HL-60 (cell line): ENCODE results near the gene INPP5K.

Experiments
- DNase-seq, 2 experiments: peaks; one replicate each; pipeline ENCODE4 v3.0.0-alpha.2; 2010 to 2020; ENCODE audit warnings: low read depth in 1 of 2, low spot score in 1 of 2
- H3K27ac ChIP-seq: fragments of 250-450 bp; sonication (Bioruptor Pico); replicated peaks from 2 replicates; pipeline ENCODE4 v1.5.1; 2020; ENCODE audit warnings: mild to moderate bottlenecking, moderate library complexity
- H3K27me3 ChIP-seq: fragments of 250-450 bp; sonication (Bioruptor Pico); 2 replicates; pipeline ENCODE4 v1.5.1; 2021; ENCODE audit warnings: mild to moderate bottlenecking, moderate library complexity; ENCODE audit not compliant: insufficient read depth, poor library complexity, severe bottlenecking
- H3K4me3 ChIP-seq: replicated peaks from 2 replicates; pipeline ENCODE4 v1.5.1; 2011; ENCODE audit warnings: mild to moderate bottlenecking, control low read depth, low read length; ENCODE audit not compliant: insufficient read depth
- GABPA ChIP-seq: IDR thresholded peaks from 2 replicates; pipeline ENCODE4 v1.6.1; 2012; ENCODE audit warnings: low read depth
- POLR2AphosphoS5 ChIP-seq: IDR thresholded peaks from 2 replicates; pipeline ENCODE4 v1.6.1; 2012; ENCODE audit warnings: low read depth
- SPI1 ChIP-seq: IDR thresholded peaks from 2 replicates; pipeline ENCODE4 v1.6.1; 2012; ENCODE audit warnings: low read depth, mild to moderate bottlenecking, borderline replicate concordance
- TF ChIP-seq, protein P1 (sequence below): IDR thresholded peaks from 2 replicates; pipeline ENCODE4 v1.6.1; 2012; ENCODE audit warnings: low read depth; ENCODE audit not compliant: insufficient replicate concordance
- TF ChIP-seq, protein P2 (sequence below): IDR thresholded peaks from one replicate; pipeline ENCODE4 v1.5.1; 2011; ENCODE audit warnings: low read length, control low read depth, inconsistent platforms; ENCODE audit not compliant: insufficient read depth

The INPP5K gene

DNA sequence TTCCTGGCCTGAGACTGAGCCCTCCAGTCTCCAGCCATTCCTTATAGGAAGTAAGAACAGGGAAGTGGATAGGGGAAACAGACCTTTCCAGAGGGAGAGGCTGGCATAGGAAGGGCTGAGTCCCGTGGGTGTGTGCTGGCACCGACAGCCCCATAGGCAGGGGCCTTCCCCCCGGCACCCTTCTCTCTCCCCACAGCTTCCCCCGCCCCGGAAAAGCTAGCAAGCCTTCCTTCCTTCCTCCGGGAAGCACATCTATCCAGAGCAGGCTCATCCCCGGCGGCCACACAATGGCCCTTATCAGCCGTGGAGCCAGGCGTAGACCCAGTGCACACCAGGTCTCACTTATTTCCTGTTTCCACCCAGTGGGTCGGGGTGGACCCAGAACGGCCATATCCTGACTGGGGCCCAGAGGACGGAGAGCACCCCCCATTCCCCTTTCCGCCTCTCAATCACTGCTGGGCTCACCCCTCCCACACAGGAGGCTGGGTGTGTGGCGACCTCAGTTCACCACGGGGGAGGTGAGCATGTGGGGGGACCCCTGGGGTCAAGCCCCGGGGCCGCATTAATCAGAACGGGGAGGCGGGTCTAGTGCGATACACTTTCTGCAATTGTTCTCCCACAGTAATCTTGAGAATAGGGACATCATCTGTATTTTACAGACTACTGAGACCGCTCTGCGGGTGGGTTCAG, 23.0 kb downstream of the INPP5K start:
- no peak for DNase-seq
- H3K4me3 ChIP-seq = no peak overlapping the region
- no peak overlapping the region for H3K27ac ChIP-seq
- no peaks in the 10 kb centered on the region for H3K27me3 ChIP-seq
- TF ChIP-seq, protein P1, sequence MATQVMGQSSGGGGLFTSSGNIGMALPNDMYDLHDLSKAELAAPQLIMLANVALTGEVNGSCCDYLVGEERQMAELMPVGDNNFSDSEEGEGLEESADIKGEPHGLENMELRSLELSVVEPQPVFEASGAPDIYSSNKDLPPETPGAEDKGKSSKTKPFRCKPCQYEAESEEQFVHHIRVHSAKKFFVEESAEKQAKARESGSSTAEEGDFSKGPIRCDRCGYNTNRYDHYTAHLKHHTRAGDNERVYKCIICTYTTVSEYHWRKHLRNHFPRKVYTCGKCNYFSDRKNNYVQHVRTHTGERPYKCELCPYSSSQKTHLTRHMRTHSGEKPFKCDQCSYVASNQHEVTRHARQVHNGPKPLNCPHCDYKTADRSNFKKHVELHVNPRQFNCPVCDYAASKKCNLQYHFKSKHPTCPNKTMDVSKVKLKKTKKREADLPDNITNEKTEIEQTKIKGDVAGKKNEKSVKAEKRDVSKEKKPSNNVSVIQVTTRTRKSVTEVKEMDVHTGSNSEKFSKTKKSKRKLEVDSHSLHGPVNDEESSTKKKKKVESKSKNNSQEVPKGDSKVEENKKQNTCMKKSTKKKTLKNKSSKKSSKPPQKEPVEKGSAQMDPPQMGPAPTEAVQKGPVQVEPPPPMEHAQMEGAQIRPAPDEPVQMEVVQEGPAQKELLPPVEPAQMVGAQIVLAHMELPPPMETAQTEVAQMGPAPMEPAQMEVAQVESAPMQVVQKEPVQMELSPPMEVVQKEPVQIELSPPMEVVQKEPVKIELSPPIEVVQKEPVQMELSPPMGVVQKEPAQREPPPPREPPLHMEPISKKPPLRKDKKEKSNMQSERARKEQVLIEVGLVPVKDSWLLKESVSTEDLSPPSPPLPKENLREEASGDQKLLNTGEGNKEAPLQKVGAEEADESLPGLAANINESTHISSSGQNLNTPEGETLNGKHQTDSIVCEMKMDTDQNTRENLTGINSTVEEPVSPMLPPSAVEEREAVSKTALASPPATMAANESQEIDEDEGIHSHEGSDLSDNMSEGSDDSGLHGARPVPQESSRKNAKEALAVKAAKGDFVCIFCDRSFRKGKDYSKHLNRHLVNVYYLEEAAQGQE = no peak
- TF ChIP-seq GABPA = no peak
- TF ChIP-seq, protein P2, sequence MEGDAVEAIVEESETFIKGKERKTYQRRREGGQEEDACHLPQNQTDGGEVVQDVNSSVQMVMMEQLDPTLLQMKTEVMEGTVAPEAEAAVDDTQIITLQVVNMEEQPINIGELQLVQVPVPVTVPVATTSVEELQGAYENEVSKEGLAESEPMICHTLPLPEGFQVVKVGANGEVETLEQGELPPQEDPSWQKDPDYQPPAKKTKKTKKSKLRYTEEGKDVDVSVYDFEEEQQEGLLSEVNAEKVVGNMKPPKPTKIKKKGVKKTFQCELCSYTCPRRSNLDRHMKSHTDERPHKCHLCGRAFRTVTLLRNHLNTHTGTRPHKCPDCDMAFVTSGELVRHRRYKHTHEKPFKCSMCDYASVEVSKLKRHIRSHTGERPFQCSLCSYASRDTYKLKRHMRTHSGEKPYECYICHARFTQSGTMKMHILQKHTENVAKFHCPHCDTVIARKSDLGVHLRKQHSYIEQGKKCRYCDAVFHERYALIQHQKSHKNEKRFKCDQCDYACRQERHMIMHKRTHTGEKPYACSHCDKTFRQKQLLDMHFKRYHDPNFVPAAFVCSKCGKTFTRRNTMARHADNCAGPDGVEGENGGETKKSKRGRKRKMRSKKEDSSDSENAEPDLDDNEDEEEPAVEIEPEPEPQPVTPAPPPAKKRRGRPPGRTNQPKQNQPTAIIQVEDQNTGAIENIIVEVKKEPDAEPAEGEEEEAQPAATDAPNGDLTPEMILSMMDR = no peak
- TF ChIP-seq SPI1 = no peak
- no peak for TF ChIP-seq POLR2AphosphoS5

DNA sequence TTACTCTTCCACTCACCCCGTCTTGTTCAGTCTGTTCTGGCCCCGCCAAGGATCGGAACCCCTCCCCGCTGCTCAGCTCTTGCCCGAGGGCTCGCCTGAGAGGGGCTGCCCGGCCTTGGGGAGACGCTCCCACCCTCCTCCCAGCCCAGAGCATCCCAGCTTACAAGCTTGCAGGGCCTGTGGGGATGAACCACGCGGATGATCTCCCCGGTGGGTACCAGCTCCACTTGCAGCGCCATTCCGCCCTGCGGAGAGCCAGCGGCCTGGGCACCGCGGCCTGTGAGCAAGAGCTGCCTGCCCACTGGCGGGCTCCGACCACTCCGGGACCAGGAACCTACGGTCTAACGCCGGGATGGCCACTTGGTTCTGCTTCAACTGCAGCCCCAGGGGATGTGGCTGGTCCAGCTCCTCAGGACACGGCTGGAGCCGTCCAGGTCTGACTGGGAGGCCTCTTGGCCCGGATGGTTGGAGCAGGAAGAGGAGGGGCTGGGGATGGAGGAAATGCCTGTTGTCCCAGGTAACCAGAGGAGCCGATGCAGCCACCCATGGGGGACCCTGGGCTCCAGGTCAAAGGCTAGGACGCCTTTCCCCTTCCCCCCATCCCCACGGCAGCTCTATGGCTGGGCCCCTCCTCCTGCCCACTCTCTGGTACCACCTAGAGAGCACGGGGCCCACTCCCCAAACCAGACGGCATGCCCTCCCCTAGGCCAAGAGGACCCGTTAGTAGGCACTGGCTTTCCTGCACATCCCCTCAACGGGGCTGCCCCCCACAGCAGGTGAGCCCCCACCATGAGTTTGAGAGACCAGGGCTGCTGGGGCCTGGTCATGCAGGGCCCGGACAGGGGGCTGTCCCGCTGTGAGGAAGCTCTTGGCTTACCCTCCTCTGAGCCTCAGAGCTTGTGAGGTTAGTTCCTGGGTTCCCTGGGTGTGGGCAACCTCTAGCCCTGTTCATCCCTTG, 23.9 kb downstream of the INPP5K start, which contains the start of gene MYO1C:
Gene MYO1C, minus strand, starts transcription at position 438 of the 958 bp plus-strand sequence. Its CDS starts 199 bp downstream, at position 239.
- DNase-seq = no peak
- peak within 1 kb of the TSS; percentile 52; the same call in 1 of the 2 replicates for H3K4me3 ChIP-seq
- H3K27ac ChIP-seq = no peak within 1 kb of the TSS
- H3K27me3 ChIP-seq = peaks cover 3% of the 10 kb centered on the region
- no peak for TF ChIP-seq POLR2AphosphoS5
- TF ChIP-seq, protein P2 = no peak
- no peak for TF ChIP-seq GABPA
- TF ChIP-seq SPI1 = no peak
- TF ChIP-seq, protein P1 = no peak

DNA sequence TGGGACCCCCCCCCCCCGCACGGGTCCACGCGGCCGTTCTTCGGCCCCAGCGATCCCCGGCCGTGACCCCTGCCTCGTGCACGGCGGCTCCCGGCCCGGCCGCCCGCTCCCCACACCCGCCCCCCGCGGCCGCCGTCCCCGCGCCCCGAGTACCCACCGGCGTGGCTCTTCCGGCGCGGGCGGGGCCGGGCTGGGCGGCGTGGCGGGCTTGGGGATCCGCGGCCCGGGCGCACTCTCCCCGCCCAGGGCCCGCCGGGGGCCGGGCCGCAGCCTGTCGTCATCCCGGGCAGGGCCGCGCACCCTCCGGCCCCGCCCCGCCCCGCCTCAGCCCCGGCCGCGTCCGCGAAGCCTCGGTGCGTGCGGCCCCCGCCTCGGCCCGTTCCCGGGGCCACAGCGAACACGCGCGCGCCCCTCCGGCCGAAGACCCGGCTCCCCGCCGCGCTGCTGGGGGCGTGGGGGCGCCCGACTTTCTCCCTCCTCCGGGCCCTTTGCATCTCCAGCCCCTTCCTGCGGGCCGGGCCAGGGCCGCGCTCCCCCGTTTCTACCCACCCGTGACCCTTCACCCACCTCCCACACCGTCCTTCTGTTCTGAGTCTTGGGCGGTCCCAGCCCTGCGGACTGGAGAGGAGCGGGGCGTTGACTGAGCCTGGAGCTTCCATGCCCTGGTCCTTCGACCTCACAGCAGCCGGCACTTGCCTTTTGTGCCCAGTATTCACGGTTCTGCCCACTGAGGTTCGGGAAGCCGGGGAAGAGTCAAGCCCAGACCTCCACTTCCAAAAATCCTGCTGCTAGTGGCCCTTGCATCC, 24.8 kb downstream of the INPP5K start:
- no peak for DNase-seq
- Histone ChIP-seq H3K4me3 (peak overlapping the region; percentile 52), H3K27ac (no peak overlapping the region), H3K27me3 (peaks cover 5% of the 10 kb centered on the region)
- TF ChIP-seq SPI1 (no peak), POLR2AphosphoS5 (no peak), GABPA (no peak)
- TF ChIP-seq, protein P1 = no peak
- TF ChIP-seq, protein P2 = no peak
